H1 (cell line): ENCODE measurements around the gene PBX3. TPM values are rescaled to one million over a fixed set of nuclear protein-coding genes. Genes with fewer than 3 reads are reported as not detected.

Experiments
- CTCF ChIA-PET: fragments of 300-600 bp; sonication (Branson Sonifier 250); formaldehyde crosslinking; loops from one replicate; lab custom pipeline; 2021; ENCODE audit not compliant: partially characterized antibody; lab: Charles Lee
- POLR2A ChIA-PET: fragments of 300-600 bp; sonication (Branson Sonifier 250); formaldehyde crosslinking; loops from one replicate; lab custom pipeline; 2021; ENCODE audit warnings: inconsistent platforms; ENCODE audit not compliant: partially characterized antibody; lab: Charles Lee
- DNase-seq, 2 experiments: peaks; one replicate each; pipeline versions ENCODE4 v3.0.0 to v3.0.0-alpha.2; 2010 to 2022; ENCODE audit warnings: low spot score in 2 of 2, low read depth in 1 of 2, mixed read lengths in 1 of 2
- FAIRE-seq: peaks from 2 replicates; lab custom pipeline; 2011; peaks lifted over from hg19 to GRCh38; lab: Jason Lieb, UNC
- H2AFZ ChIP-seq: 2 replicates; pipeline ENCODE4 v1.8.1; 2012; ENCODE audit warnings: low read length, inconsistent platforms
- H2AK5ac ChIP-seq: 2 replicates; pipeline ENCODE4 v1.6.1; 2013; ENCODE audit warnings: low read depth, low read length
- H2BK120ac ChIP-seq: replicated peaks from 2 replicates; pipeline ENCODE3; 2013; ENCODE audit warnings: low read depth, low read length, inconsistent platforms
- H2BK12ac ChIP-seq: 2 replicates; pipeline ENCODE4 v1.6.1; 2013; ENCODE audit warnings: low read depth, low read length
- H2BK15ac ChIP-seq: 2 replicates; pipeline ENCODE4 v1.6.1; 2013; ENCODE audit warnings: low read length
- H2BK20ac ChIP-seq: 2 replicates; pipeline ENCODE4 v1.6.1; 2013; ENCODE audit warnings: low read length
- H2BK5ac ChIP-seq: 2 replicates; pipeline ENCODE4 v1.6.1; 2013; ENCODE audit warnings: low read depth, low read length
- H3K14ac ChIP-seq: 2 replicates; pipeline ENCODE4 v1.6.1; 2013; ENCODE audit warnings: inconsistent platforms; ENCODE audit not compliant: insufficient read length
- H3K18ac ChIP-seq: 2 replicates; pipeline ENCODE4 v1.6.1; 2013; ENCODE audit warnings: low read length; ENCODE audit errors: extremely low read depth
- H3K23ac ChIP-seq: 2 replicates; pipeline ENCODE4 v1.6.1; 2013; ENCODE audit warnings: inconsistent platforms; ENCODE audit not compliant: insufficient read length
- H3K23me2 ChIP-seq: 2 replicates; pipeline ENCODE4 v1.6.1; 2013; ENCODE audit warnings: low read depth, low read length
- H3K27ac ChIP-seq: 2 replicates; pipeline ENCODE4 v1.6.1; 2011; ENCODE audit warnings: low read depth, low read length, inconsistent platforms
- H3K27me3 ChIP-seq, 4 experiments: replicated peaks in 1 of 4; 1 replicate in 1 of 4; 2 replicates in 3 of 4; pipeline versions ENCODE4 v1.6.1 to v1.8.1; 2011 to 2013; ENCODE audit warnings: low read length in 3 of 4, mild to moderate bottlenecking in 3 of 4, inconsistent platforms in 2 of 4, mixed read lengths in 2 of 4, moderate library complexity in 1 of 4; ENCODE audit not compliant: control insufficient read depth in 3 of 4, insufficient read depth in 3 of 4; ENCODE audit errors: extremely low read depth in 1 of 4
- H3K36me3 ChIP-seq, 4 experiments: 2 replicates each; pipeline versions ENCODE4 v1.6.1 to v1.8.1; 2011 to 2013; ENCODE audit warnings: mild to moderate bottlenecking in 4 of 4, low read length in 3 of 4, moderate library complexity in 2 of 4, control low read depth in 1 of 4, inconsistent platforms in 1 of 4; ENCODE audit not compliant: insufficient read depth in 4 of 4, control insufficient read depth in 2 of 4
- H3K4ac ChIP-seq: replicated peaks from 2 replicates; pipeline ENCODE3; 2013; ENCODE audit warnings: low read length, low read depth, mixed read lengths, inconsistent platforms; ENCODE audit not compliant: insufficient read length
- H3K4me1 ChIP-seq, 4 experiments: replicated peaks in 1 of 4; 1 replicate in 1 of 4; 2 replicates in 3 of 4; pipeline versions ENCODE4 v1.6.1 to v1.8.1; 2011 to 2013; ENCODE audit warnings: low read length in 3 of 4, inconsistent platforms in 2 of 4, mixed read lengths in 1 of 4; ENCODE audit not compliant: insufficient read depth in 4 of 4, control insufficient read depth in 3 of 4
- H3K4me2 ChIP-seq, 2 experiments: 2 replicates each; pipeline versions ENCODE4 v1.6.1 to v1.8.1; 2011 to 2013; ENCODE audit warnings: low read depth in 2 of 2, low read length in 2 of 2, control low read depth in 1 of 2, inconsistent platforms in 1 of 2, mild to moderate bottlenecking in 1 of 2; ENCODE audit not compliant: insufficient read depth in 1 of 2
- H3K4me3 ChIP-seq, 4 experiments: fragments of 200-600, 300-600 bp in 1 of 4; sonication (generic), shearing (Covaris generic), sonication (Bioruptor Twin) in 1 of 4; 2 replicates each; pipeline versions ENCODE4 v1.5.1 to v1.8.1; 2011 to 2016; ENCODE audit warnings: low read length in 4 of 4, low read depth in 3 of 4, control low read depth in 2 of 4, inconsistent platforms in 2 of 4, mild to moderate bottlenecking in 2 of 4, mixed read lengths in 1 of 4, moderate library complexity in 1 of 4; ENCODE audit not compliant: insufficient read depth in 2 of 4; ENCODE audit errors: extremely low read depth in 1 of 4
- H3K56ac ChIP-seq: replicated peaks from 2 replicates; pipeline ENCODE3; 2013; ENCODE audit warnings: low read depth, mild to moderate bottlenecking, mixed read lengths, low read length, inconsistent platforms; ENCODE audit not compliant: insufficient read length
- H3K79me1 ChIP-seq: 2 replicates; pipeline ENCODE4 v1.6.1; 2013; ENCODE audit warnings: low read depth, low read length, control low read depth
- H3K79me2 ChIP-seq, 2 experiments: 2 replicates each; pipeline versions ENCODE4 v1.6.1 to v1.8.1; 2012 to 2013; ENCODE audit warnings: low read length in 2 of 2, mild to moderate bottlenecking in 2 of 2, inconsistent platforms in 1 of 2; ENCODE audit not compliant: insufficient read depth in 2 of 2, control insufficient read depth in 1 of 2
- H3K9ac ChIP-seq, 4 experiments: replicated peaks in 1 of 4; 1 replicate in 1 of 4; 2 replicates in 3 of 4; pipeline versions ENCODE4 v1.6.1 to v1.8.1; 2011 to 2013; ENCODE audit warnings: low read depth in 3 of 4, low read length in 3 of 4, control low read depth in 2 of 4, mild to moderate bottlenecking in 2 of 4, moderate library complexity in 2 of 4, inconsistent platforms in 1 of 4; ENCODE audit errors: extremely low read depth in 1 of 4
- H3K9me3 ChIP-seq, 2 experiments: 2 replicates each; pipeline versions ENCODE4 v1.6.1 to v1.8.1; 2012 to 2013; ENCODE audit warnings: mild to moderate bottlenecking in 2 of 2, moderate library complexity in 2 of 2, control low read depth in 1 of 2, inconsistent platforms in 1 of 2, low read depth in 1 of 2, low read length in 1 of 2, mixed read lengths in 1 of 2; ENCODE audit not compliant: insufficient read depth in 2 of 2
- H4K20me1 ChIP-seq, 2 experiments: replicated peaks in 1 of 2; 2 replicates each; pipeline versions ENCODE3 to v1.8.1; 2011 to 2013; ENCODE audit warnings: inconsistent platforms in 2 of 2, low read length in 2 of 2, mild to moderate bottlenecking in 1 of 2; ENCODE audit not compliant: insufficient read depth in 2 of 2, control insufficient read depth in 1 of 2
- H4K5ac ChIP-seq: 2 replicates; pipeline ENCODE4 v1.6.1; 2013; ENCODE audit warnings: low read length, low read depth, mixed read lengths, inconsistent platforms; ENCODE audit not compliant: insufficient read length
- H4K8ac ChIP-seq: 2 replicates; pipeline ENCODE4 v1.8.0; 2013; ENCODE audit warnings: mild to moderate bottlenecking, moderate library complexity, low read length, inconsistent platforms; ENCODE audit not compliant: insufficient read depth; ENCODE audit errors: extremely low read depth
- H4K91ac ChIP-seq: replicated peaks from 2 replicates; pipeline ENCODE3; 2013; ENCODE audit warnings: low read length, mixed read lengths, inconsistent platforms; ENCODE audit not compliant: insufficient read length
- BCL11A ChIP-seq, 2 experiments: IDR thresholded peaks; one replicate each; pipeline ENCODE4 v1.6.1; 2011; ENCODE audit warnings: low read depth in 2 of 2, low read length in 2 of 2, mild to moderate bottlenecking in 2 of 2
- CBX5 ChIP-seq: fragments of 300-800, 300-1000 bp; sonication (generic); IDR thresholded peaks from 2 replicates; pipeline ENCODE4 v1.7.1; 2016; ENCODE audit warnings: antibody characterized with exemption, low read length, low read depth
- CHD1 ChIP-seq: IDR thresholded peaks from 2 replicates; pipeline ENCODE4 v1.6.1; 2012; ENCODE audit warnings: low read depth, low read length, improper control_type of control experiment
- EGR1 ChIP-seq: IDR thresholded peaks from 2 replicates; pipeline ENCODE4 v1.6.1; 2011; ENCODE audit warnings: low read depth, low read length, borderline replicate concordance
- JUN ChIP-seq: IDR thresholded peaks from 2 replicates; pipeline ENCODE4 v1.6.1; 2011; ENCODE audit warnings: low read depth, mild to moderate bottlenecking, improper control_type of control experiment, low read length
- KDM1A ChIP-seq: fragments of 200-600, 300-600 bp; sonication (generic); IDR thresholded peaks from 2 replicates; pipeline ENCODE4 v1.7.1; 2016; ENCODE audit warnings: mild to moderate bottlenecking, low read length, borderline replicate concordance
- MAX ChIP-seq: IDR thresholded peaks from 2 replicates; pipeline ENCODE4 v1.6.1; 2012; ENCODE audit warnings: inconsistent platforms
- RAD21 ChIP-seq, 2 experiments: IDR thresholded peaks in 1 of 2; conservative IDR thresholded peaks in 1 of 2; 2 replicates each; pipeline ENCODE4 v1.6.1; 2011; ENCODE audit warnings: low read depth in 2 of 2, low read length in 2 of 2, improper control_type of control experiment in 1 of 2, inconsistent platforms in 1 of 2, mild to moderate bottlenecking in 1 of 2, moderate library complexity in 1 of 2
- RBBP5 ChIP-seq: IDR thresholded peaks from 2 replicates; pipeline ENCODE4 v1.7.1; 2012; ENCODE audit warnings: low read depth, mild to moderate bottlenecking, inconsistent platforms, low read length, moderate library complexity, borderline replicate concordance
- SIN3A ChIP-seq, 2 experiments: IDR thresholded peaks in 1 of 2; conservative IDR thresholded peaks in 1 of 2; 2 replicates each; pipeline ENCODE4 v1.6.1; 2011 to 2012; ENCODE audit warnings: low read length in 2 of 2, improper control_type of control experiment in 1 of 2, low read depth in 1 of 2, mild to moderate bottlenecking in 1 of 2
- TAF1 ChIP-seq: IDR thresholded peaks from 2 replicates; pipeline ENCODE4 v1.6.1; 2011; ENCODE audit warnings: mild to moderate bottlenecking, low read depth, low read length
- ZNF274 ChIP-seq: IDR thresholded peaks from 2 replicates; pipeline ENCODE4 v1.7.0; 2012; ENCODE audit warnings: low read length, borderline replicate concordance; ENCODE audit errors: extremely low read depth
- WGBS, 2 experiments: shearing (Covaris generic) in 1 of 2; methylation state at CpG; one replicate each; pipeline versions ENCODE4 v1.1.6 to v1.1.7; 2013 to 2015; ENCODE audit warnings: low lambda C conversion rate in 2 of 2, mixed read lengths in 2 of 2, inconsistent platforms in 1 of 2, low coverage in 1 of 2, missing lambda C conversion rate in 1 of 2; ENCODE audit not compliant: insufficient replicate concordance in 2 of 2, insufficient coverage in 1 of 2, insufficient read length in 1 of 2; ENCODE audit errors: extremely low coverage in 1 of 2, missing lambda C conversion rate in 1 of 2; 5-methylcytosine and 5-hydroxymethylcytosine counted together
- polyA plus RNA-seq, 7 experiments: library from polyadenylated mRNA; depleted of rRNA in 3 of 7; stranded (reverse) in 5 of 7; unstranded in 2 of 7; fragments of >200 nt in 5 of 7; fragments of 200-250 nt in 2 of 7; gene quantifications; 1 replicate in 5 of 7; 2 replicates in 1 of 7; 4 replicates in 1 of 7; pipeline versions ENCODE4 v1.2.1 to v1.2.3, GENCODE V29; 2011 to 2013; ENCODE audit warnings: missing spikeins in 2 of 7, mixed read lengths in 2 of 7
- total RNA-seq: library from RNA; stranded (reverse); fragmentation: NEBNext Ultra II Directional; extraction: Animal tissue kit (Norgen Biotek cat#: 25700); gene quantifications from 2 replicates; pipeline ENCODE4 v1.2.1, GENCODE V29; 2021

PBX3 gene
- total and polyA plus RNA-seq, 2 of the 8 experiments (the other 6 are each of a cell fraction or from before 2014, with no cell fraction given): 22.7 to 44.3 TPM

- CTCF ChIA-PET: interaction anchor here (0.6 kb wide), 1 partner anchor 24 kb away, joined by 4 read pairs; no protein-coding TSS in a partner anchor
- H3K9me3 ChIP-seq: no peaks in the 10 kb centered on the region
- no peak overlapping the region for H4K8ac ChIP-seq
- H4K91ac ChIP-seq: no peak overlapping the region
- H2BK5ac ChIP-seq: no peak overlapping the region
- H3K27me3 ChIP-seq: no peaks in the 10 kb centered on the region
- H2BK12ac ChIP-seq: no peak overlapping the region
- TF ChIP-seq MAX (no peak), SIN3A (conservative IDR thresholded peaks at IDR 0.05 in 1 of 2, IDR thresholded peaks at IDR 0.05 in 1 of 2; ENCODE audit: low read depth in 1 of 2, low read length in 2 of 2) (no peak), CHD1 (no peak), KDM1A (no peak), EGR1 (no peak), RAD21 (IDR thresholded peaks at IDR 0.05 in 1 of 2, conservative IDR thresholded peaks at IDR 0.05 in 1 of 2; ENCODE audit: low read depth in 2 of 2, low read length in 2 of 2) (no peak), BCL11A (IDR thresholded peaks at IDR 0.05; ENCODE audit: low read depth in 2 of 2, low read length in 2 of 2) (no peak), ZNF274 (no peak), RBBP5 (no peak), CBX5 (no peak), JUN (no peak), TAF1 (no peak)
- TF ChIP-seq, all 59 proteins: peak for 0
- H3K9ac ChIP-seq: no peak overlapping the region
- no peak overlapping the region for H4K5ac ChIP-seq
- peak overlapping the region; percentile 4 to 17; a peak in 2 of 4 replicates for H3K4me2 ChIP-seq
- no peaks in the 10 kb centered on the region for H3K23me2 ChIP-seq
- no peak overlapping the region for H2BK20ac ChIP-seq
- H3K23ac ChIP-seq: no peak overlapping the region
- DNase-seq (no peak), FAIRE-seq (no peak)
- no peak overlapping the region for H3K4me3 ChIP-seq
- WGBS, 2 experiments: 59% methylated on average over 5 of the region's 5 CpGs; no CpG with 5 or more reads in 1 of the 2 experiments
- no peak overlapping the region for H2AFZ ChIP-seq
- no peak overlapping the region for H2BK120ac ChIP-seq
- H3K18ac ChIP-seq: no peak overlapping the region
- H3K56ac ChIP-seq: no peak overlapping the region
- no peak overlapping the region for H3K4ac ChIP-seq
- H3K14ac ChIP-seq: no peak overlapping the region
- no peaks in the 10 kb centered on the region; the same call in 1 of the 2 replicates for H3K79me1 ChIP-seq
- peaks cover 2 to 21% (median 10%) of the 10 kb centered on the region in 4 experiments; a peak in 6 of 7 replicates for H3K4me1 ChIP-seq
- H3K79me2 ChIP-seq: peaks cover 0 to 93% of the 10 kb centered on the region in 2 experiments; a peak in 3 of 4 replicates
- no peaks in the 10 kb centered on the region; a peak in 1 of 8 replicates for H3K36me3 ChIP-seq
- peaks cover 0 to 2% of the 10 kb centered on the region in 2 experiments for H4K20me1 ChIP-seq
- H2BK15ac ChIP-seq: no peak overlapping the region
- POLR2A ChIA-PET: no interaction called here
- no peak overlapping the region for H2AK5ac ChIP-seq
- H3K27ac ChIP-seq: no peak overlapping the region
Measured at GRCh38 chr9:125843646-125844045, 96.5 kb downstream of the PBX3 start.
